HG03460 (cell line): Measurements from ENCODE around the gene ZFAND3.

Source experiments
- ATAC-seq: cut with Tn5 transposase; IDR thresholded peaks from one replicate; pipeline ENCODE4 v1.9.1; 2021; ENCODE audit not compliant: unreplicated experiment

Gene ZFAND3

DNA sequence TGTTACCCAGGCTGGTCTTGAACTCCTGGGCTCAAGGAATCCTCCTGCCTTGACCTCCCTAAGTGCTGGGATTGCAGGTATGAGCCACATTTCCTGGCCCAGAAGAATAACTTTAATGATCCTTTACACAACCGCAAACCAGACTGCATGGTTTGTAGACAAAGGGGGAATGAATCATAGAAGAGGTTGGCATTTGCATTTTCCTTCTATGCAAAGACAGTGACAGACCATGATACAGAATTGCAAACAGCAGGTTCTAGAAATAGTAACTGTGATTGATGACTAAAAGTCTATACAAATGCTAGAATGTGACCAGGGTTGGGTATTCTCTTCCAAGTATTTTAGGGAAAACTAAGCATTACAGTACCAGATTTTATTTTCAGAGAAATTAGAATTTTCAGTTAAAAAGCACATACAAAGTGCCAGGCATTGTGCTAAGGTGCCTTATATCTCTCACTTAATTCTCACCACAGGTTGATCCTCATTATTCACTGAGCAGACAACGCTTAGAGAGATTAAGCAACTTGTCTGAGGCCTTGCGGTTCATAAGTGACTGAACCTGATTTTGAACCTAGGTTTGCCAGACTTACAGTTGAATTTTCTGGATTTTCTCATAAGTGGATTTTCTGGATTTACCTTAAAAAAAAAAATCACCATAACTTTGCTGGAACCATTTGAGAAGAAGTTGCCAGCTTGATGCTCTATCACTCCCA, 146.6 kb downstream of the ZFAND3 start:
- ATAC-seq, result no peak

DNA sequence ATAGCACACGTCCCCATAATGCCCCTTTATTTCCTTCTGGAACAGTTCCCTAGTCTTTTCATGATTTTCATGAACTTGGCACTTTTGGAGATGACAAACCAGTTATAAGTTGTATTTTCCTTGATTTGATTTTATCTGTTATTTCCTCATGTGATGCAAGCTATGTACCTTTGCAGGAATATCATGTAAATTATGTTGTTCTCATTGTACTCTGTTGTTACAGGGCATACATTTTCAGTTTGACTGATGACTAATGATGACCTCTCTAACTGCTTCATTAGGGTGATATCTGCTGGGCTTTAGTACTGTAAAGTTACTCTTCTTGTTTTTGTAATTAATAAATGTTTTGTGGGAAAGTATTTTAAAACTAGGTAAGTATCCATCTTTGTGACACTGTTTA, 147.3 kb downstream of the ZFAND3 start:
- no peak for ATAC-seq

GRCh38 chr6:37967651-37968050, 148.1 kb downstream of the ZFAND3 start:
- ATAC-seq, result no peak

DNA sequence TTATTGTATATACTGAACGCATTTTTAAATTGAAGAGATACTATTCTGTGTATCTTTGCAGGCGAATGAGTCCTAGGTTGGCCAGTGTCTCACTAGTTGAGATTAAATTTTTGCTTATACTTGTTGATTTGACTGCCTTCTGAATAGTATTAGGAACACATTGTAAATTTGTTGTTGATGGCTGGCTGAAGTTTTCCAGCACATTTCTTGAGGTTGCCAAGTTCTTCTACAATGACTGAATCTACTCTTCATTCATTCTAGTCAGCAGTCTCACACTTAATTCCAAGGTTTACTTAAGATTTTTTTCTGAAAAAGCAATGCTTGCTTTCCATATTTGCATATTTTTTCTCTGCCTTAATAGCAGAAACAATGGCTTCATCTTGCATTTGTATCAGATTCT, 151.7 kb downstream of the ZFAND3 start:
- ATAC-seq, result no peak

GRCh38 chr6:37971711-37972390, 152.3 kb downstream of the ZFAND3 start:
- ATAC-seq, result no peak

DNA sequence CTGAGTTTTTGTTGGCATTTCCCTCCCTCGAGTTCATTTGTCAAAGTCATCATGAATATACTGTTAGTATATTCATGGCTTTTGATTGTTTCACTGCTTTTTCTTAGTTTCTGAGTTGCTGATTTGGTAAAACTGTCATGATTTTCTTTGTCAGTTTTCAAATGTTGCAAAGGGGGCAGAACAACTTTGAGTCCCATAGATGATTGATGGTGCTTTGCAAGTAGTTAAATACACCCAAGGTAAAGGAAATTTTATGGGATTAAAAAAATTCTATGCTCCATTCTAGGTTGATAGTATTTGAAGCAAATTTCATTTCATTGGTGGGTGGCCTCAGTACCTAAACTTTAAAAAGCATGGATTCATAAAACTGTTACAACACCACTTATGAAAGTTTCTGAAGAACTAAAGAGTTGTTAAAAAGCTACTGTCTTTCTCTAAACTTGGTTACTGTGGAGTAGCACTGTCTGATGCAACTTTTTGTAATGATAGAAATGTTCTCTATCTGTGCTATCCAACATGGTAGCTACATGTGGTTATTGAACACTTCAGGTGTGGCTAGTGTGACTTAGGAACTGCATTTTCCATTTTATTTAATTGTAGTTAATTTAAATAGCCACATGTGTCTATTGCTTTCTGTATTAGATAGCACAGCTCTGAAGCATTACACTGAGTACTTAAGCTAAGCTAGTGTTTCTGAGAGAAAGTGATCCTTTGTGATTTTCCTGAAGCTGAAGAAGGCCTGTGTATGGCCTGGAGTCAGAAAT, 153.6 kb downstream of the ZFAND3 start:
- no peak for ATAC-seq

DNA sequence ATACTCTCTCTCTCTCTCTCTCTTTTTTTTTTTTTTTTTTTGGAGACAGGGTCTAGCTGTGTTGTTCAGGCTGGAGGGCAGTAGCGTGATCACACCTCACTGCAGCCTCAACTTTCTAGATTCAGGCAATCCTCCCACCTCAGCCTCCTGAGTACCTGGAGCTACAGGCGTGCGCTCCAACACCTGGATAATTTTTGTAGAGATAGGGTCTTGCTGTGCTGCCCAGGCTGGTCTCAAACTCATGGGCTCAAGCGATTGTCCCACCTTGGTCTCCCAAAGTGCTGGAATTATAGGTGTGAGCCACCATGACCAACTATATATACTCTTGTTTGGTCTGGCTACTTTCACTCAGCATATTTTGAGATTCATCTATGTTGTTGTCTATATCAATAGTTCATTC, 154.9 kb downstream of the ZFAND3 start:
- ATAC-seq, result no peak

DNA sequence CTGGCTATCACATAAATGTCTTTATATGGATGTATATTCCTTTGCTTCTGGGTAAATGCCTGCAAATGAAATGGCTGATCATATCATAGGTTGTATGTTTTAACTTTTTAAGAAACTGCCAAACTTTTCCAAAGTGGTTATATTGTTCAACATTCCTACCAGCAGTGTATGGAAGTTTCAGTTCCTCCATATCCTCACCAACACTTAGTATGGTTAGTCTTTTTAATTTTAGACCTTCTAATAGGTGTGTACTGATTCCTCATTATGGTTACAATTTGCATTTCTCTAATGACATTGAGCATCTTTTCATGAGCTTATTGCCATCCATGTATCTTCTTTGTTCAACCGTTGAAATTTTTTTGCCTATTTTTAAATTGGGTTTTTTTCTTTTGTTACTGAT, 155.4 kb downstream of the ZFAND3 start:
- no peak for ATAC-seq

- ATAC-seq, result no peak
Observed at GRCh38 chr6:37977715-37978114, 158.2 kb downstream of the ZFAND3 start.

DNA sequence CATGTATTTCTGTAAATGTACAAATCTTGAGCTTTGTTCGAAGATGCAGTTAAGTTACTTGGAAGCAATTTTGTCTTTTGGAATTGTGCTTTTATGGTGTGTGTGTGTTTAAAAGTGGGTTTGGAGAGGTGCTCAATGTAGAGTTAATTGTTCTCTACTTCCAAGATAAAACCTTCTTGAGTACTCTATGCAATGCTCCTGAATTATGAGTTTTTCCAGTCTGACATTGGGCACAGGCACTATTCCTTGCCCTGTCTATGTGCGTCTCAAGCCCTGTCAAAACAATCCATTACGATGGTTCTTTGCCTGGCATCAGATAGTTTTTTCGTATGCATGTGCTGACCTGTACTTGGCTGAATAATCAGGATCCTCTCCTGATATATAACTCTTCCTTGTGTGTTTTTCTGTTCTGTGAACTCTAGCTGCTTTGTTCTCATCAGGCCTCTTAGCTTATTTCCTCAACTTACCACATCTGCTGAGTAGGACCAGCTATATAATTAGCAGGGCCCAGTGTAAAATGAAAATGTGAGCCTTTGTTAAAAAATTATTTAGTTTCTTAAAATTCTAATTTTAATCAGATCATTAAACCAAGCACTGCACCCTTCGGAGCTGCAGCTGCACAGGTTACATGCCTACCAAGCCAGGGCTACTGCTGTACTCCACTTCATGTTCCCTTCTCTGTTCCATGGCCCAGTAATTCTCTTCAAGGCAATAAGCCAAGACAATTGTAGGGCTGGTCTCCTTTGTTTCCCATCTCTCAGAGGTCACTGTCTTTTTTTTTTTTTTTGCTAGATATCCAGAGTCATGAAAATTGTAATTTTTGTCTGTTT, 160.1 kb downstream of the ZFAND3 start:
- ATAC-seq, result no peak

GRCh38 chr6:37980222-37980595, 160.7 kb downstream of the ZFAND3 start:
- no peak for ATAC-seq

DNA sequence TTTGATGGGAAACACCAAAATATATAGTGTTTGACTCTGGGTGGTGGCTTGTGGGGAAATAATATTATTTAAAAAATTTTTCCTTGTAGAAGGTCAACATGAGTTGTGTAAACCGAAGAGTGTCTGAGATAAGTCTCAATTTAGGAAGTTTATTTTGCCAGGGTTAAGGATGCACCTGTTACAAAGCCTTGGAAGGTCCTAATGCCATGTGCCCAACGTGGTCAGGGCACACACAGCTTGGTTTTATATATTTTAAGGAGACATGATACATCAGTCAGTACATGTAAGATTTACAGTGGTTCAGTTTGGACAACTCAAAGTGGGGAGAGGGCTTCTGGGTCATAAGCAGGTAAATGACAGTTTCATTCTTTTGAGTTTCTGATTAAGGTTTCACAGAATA, 162.1 kb downstream of the ZFAND3 start:
- ATAC-seq, result no peak

GRCh38 chr6:37982317-37982716, 162.8 kb downstream of the ZFAND3 start:
- no peak for ATAC-seq

GRCh38 chr6:37983720-37984501, 164.4 kb downstream of the ZFAND3 start:
- ATAC-seq, result no peak

DNA sequence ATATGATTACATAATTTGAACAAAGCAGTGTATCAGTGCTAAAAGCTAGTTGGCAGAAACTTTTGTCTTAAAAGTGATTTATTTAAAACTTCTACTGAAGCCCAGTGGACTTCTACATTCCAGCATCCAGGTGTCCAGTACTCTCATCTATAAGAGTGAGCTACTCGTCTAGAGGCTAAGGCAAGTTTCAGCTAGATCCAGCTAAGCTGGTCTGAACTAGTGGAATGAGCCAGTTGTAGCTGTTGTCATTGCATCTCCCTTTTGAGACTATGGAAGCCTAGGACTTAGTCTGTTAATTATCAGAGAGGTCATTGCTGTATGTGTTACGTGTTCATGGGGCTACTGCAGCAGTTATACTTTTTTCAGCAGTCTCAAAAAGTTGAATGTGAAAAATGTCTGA, 165.1 kb downstream of the ZFAND3 start:
- no peak for ATAC-seq

DNA sequence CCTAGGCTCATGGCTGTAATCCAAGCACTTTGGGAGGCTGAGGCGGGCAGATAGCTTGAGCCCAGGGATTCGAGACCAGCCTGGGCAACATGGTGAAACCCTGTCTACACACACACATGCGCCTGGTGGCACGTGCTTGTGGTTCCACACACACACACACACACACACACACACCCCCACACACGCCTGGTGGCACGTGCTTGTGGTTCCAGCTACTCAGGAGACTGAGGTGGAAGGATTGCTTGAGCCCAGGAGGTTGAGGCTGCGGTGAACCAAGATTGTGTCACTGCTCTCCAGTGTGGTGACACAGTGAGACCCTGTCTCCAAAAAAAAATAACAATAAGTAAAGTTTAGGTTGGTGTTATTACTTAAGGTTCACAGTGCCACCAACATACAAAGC, 165.8 kb downstream of the ZFAND3 start:
- no peak for ATAC-seq

DNA sequence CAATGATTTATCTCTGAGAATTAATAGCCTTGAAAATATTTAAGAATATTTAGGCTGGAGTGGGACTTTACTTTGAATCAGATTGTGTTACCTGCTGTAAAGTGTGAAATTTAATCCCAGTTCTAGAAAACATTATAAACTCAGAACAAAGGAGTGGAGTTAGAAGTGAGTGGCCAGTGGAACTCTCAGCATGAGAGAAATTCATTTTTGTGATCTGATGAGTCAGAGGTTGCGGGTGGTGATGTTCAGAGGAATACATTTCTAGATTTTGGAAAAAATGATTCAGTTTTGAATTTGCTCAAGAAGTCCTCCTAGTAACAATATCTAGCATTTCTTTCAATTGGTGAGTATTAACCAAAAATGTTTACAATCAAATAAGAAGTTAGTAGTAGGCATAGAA, 167.5 kb downstream of the ZFAND3 start:
- no peak for ATAC-seq

DNA sequence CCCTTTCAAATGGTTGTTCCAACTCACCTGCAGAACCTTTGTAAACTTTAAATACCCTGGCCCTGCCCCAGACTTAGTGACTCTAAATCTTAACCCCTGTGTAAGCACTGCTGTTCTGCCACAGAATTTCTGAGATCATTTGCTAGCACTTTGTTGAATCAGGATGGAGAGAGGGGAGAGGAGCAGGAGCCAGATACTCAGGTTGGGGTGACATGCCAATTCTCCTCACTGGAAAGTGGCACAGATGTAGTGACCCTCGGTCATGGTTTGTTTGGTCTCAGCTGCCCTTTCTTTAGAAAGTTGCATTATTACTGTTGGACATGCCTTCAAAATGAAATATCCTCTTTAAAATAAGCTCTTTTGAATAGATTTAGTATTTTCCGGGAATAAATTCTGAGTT, 168.0 kb downstream of the ZFAND3 start:
- ATAC-seq, result no peak

- no peak for ATAC-seq
Observed at GRCh38 chr6:37988127-37988526, 168.6 kb downstream of the ZFAND3 start.

DNA sequence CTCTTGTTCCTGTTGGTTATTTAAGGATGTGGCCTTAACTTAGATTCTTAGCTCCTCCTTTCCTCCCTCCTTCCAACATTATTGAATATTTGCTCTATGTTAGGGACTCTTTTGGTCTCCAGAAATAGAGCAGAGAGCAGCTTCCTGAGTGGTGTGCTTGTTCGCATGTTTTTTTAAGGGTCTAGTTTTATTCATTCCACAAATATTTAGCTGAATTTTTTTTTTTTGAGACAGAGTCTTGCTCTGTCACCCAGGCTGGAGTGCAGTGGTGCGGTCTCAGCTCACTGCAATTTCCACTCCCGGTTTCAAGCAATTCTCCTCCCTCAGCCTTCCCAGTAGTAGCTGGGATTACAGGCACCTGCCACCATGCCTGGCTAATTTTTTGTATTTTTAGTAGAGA, 169.2 kb downstream of the ZFAND3 start:
- no peak for ATAC-seq
